ENCODE results near the gene KRTAP9-4. TPM values are rescaled to one million over a fixed set of nuclear protein-coding genes. Genes with fewer than 3 reads are reported as not detected.
"Not testable (repeated sequence)": the region's sequence is repeated elsewhere in the genome, so short reads cannot be mapped to it uniquely, and the experiment has no call there.

Gene KRTAP9-4
- polyA plus RNA-seq (ENCODE audit: insufficient read length) = not detected
- long read RNA-seq, donor 1 = 0 reads
- long read RNA-seq, donor 2 = 0 reads
- long read RNA-seq, donor 3 = 0 reads
- long read RNA-seq, donor 4 = 0 reads
- long read RNA-seq, donor 5 = 0 reads
- long read RNA-seq, donor 6 = 0 reads
- long read RNA-seq, donor 7 = 0 reads
- long read RNA-seq, donor 8 = 0 reads

GRCh38 chr17:41249637-41250240, at the start of gene KRTAP9-4:
Gene KRTAP9-4, plus strand, starts transcription at chr17:41249687. Its CDS starts 34 bp downstream, at chr17:41249721.
- DNase-seq = not testable (repeated sequence)

- no peak for DNase-seq
Measured at GRCh38 chr17:41211845-41212466, 37.5 kb upstream of the KRTAP9-4 start.

- no peak for DNase-seq
Measured at GRCh38 chr17:41212524-41213169, 36.8 kb upstream of the KRTAP9-4 start.

- no peak for DNase-seq
Measured at GRCh38 chr17:41215681-41216080, 33.8 kb upstream of the KRTAP9-4 start.

- no peak for DNase-seq
Measured at GRCh38 chr17:41223821-41224220, 25.7 kb upstream of the KRTAP9-4 start.

- no peak for DNase-seq
Measured at GRCh38 chr17:41226051-41226450, 23.4 kb upstream of the KRTAP9-4 start.

- not testable (repeated sequence) for DNase-seq
Measured at GRCh38 chr17:41226598-41227095, 22.8 kb upstream of the KRTAP9-4 start, which contains the start of gene KRTAP9-2. Gene KRTAP9-2, plus strand, starts transcription at chr17:41226648. Its CDS starts 7 bp downstream, at chr17:41226655.

- no peak for DNase-seq
Measured at GRCh38 chr17:41230094-41230493, 19.4 kb upstream of the KRTAP9-4 start.

GRCh38 chr17:41231731-41232130, 17.8 kb upstream of the KRTAP9-4 start:
- DNase-seq = no peak

GRCh38 chr17:41232399-41233105, 16.9 kb upstream of the KRTAP9-4 start, which contains the start of gene KRTAP9-3:
Gene KRTAP9-3, plus strand, starts transcription at chr17:41232449. Its CDS starts 53 bp downstream, at chr17:41232502.
- not testable (repeated sequence) for DNase-seq

GRCh38 chr17:41237116-41237515, 12.4 kb upstream of the KRTAP9-4 start:
- DNase-seq = not testable (repeated sequence)

- DNase-seq = not testable (repeated sequence)
Measured at GRCh38 chr17:41237949-41238437, 11.5 kb upstream of the KRTAP9-4 start, which contains the start of gene KRTAP9-8. Gene KRTAP9-8, plus strand, starts transcription at chr17:41237999. Its CDS starts 53 bp downstream, at chr17:41238052.

- not testable (repeated sequence) for DNase-seq
Measured at GRCh38 chr17:41246995-41247787, 2.3 kb upstream of the KRTAP9-4 start.

- DNase-seq = no peak
Measured at GRCh38 chr17:41251261-41251660, 1.8 kb downstream of the KRTAP9-4 start.

- no peak for DNase-seq
Measured at GRCh38 chr17:41254861-41255260, 5.4 kb downstream of the KRTAP9-4 start.

- not testable (repeated sequence) for DNase-seq
Measured at GRCh38 chr17:41255381-41256290, 6.1 kb downstream of the KRTAP9-4 start, which contains the start of gene KRTAP9-9. Gene KRTAP9-9, plus strand, starts transcription at chr17:41255384.

- DNase-seq = no peak
Measured at GRCh38 chr17:41256291-41256685, 6.8 kb downstream of the KRTAP9-4 start.

- no peak for DNase-seq
Measured at GRCh38 chr17:41258406-41258805, 8.9 kb downstream of the KRTAP9-4 start.

GRCh38 chr17:41263212-41263611, 13.7 kb downstream of the KRTAP9-4 start:
- no peak for DNase-seq

Data from left kidney (tissue), 8 donors.